Ecto neural progenitor cell (in vitro differentiated cells): Measurements from ENCODE around the gene ASPHD2.

Source experiments
- DNase-seq: peaks from one replicate; pipeline ENCODE4 v3.0.0-alpha.2; 2018; ENCODE audit warnings: low spot score

Gene ASPHD2

DNA sequence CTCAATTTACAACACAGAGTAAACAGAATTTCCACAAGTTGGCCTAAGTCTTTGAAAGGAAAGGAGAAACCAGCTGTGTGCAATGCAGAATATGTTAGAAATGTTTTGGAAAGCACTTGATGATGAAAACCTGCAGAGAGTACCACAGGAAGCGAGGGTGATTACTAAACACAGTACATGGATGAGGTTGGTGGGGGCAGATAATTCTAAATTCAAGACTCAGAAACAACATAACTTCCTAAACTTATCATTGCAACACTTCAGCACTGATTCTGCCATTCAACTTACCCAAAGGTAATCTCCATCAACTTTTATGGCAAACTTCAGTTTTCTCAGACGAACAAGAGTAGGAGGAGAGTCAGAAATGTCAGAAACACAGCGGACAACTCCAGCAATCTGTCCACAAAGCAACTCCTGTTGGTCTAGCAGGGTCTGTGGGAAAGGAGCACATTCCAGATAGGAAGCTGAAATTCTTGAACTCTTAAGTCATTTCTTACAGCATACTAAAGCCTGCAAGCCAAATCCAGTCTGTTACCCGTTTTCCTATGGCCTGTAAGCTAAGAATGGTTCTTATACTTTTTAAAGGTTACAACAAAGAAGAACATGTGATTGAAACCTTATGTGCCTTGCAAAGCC, 47.8 kb downstream of the ASPHD2 start:
- no peak for DNase-seq

GRCh38 chr22:26477341-26477731, 48.3 kb downstream of the ASPHD2 start:
- no peak for DNase-seq

- DNase-seq = no peak
Measured at GRCh38 chr22:26479043-26479791, 50.2 kb downstream of the ASPHD2 start.

GRCh38 chr22:26479792-26480610, 50.9 kb downstream of the ASPHD2 start:
- no peak for DNase-seq

DNA sequence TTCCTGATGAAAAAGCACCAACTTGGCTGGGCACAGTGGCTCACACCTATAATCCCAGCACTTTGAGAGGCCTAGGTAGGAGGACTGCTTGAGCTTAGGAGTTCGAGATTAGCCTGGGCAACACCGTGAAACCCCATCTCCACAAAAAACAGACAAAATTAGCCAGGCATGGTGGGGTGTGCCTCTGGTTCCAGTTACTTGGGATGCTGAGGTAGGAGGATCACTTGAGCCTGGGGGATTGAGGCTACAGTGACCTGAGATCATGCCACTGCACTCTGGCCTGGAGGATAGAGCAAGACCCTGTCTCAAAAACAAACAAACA, 51.5 kb downstream of the ASPHD2 start:
- no peak for DNase-seq

GRCh38 chr22:26481112-26481693, 52.1 kb downstream of the ASPHD2 start:
- DNase-seq = no peak

DNA sequence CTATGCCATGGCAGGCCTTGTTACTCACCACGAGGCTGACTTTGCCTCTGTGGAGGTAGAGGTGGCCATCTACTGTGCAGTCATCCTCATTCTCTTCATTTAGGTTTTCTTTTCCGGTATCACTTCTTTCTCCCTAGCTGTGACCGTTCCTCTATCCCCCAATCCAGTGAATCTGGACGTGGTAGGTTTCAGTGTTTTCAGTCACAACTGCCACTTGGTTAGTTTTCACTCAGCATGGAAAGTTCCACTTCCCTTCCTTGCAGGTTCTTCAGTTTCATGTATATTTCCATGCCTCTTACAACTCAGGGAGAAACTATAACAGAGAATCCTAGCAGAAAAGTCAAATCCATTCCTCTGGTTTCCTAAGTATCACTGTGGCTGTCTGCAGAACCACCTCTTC, 52.6 kb downstream of the ASPHD2 start:
- no peak for DNase-seq

GRCh38 chr22:26482161-26482560, 53.1 kb downstream of the ASPHD2 start:
- no peak for DNase-seq

DNA sequence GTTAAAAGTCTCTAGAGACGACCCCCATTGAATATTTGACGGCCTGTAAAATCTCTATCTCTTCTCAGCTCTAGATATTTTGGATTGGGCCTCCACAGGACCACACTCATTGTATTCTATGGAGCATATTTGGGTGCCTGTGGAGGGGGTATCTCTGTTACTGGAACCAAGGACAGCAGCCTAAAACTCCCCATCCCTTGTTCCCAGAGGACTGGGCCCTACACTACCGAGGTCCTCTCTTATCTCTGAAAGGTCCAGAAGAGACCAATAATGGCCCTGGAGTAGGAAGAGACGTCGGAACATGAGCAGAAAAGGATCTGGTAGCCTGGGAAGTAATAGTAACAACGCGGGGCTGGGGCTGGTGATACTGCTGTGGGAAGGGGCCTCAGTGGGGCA, 54.0 kb downstream of the ASPHD2 start:
- no peak for DNase-seq

DNA sequence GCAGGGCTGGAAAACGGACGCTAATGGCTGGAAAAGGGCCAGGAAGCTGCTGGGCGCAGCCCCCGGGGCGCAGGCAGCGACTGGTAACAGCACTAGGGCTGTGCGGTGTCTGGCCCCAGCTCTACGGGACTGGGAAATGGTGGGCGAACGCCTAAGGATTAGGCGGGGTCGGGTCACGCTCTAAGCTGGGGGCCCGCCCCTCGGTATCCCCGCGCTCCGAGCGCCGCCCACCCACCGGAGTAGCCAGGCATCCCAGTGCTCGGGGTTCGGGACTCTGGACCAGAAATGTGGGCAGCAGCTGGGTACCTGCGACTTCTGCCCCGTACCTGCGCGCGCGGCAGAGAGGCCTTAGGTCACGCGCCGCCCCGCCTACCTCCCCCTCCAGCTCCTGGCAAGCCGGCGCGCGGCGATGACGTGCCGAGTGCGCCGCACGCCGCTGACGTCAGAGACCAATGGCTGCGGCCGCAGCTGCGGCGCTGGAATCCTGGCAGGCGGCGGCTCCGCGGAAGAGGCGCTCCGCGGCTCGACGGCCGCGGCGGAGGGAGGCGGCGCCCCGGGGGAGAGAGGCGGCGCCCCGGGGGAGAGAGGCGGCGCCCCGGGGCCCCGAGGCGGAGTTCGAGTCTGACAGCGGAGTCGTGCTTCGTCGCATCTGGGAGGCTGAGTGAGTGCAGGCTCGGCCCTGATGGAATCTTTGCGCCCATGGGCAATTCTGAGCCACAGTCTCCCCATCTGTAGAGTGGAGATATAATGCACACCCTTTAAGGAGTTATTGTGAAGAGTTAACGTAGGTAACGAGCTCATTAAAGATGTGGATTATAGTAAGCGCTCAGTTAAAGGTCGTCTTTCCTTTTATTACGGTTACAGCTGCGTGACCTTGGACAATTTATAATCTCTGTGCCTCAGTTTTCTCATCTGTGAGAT, 54.6 kb downstream of the ASPHD2 start, which contains the start of the genes HPS4 and SRRD:
Gene HPS4, minus strand, starts transcription at position 345 of the 921 bp plus-strand sequence. CDS start 2,021 bp downstream, outside the sequence.
Gene SRRD, plus strand, starts transcription at position 439 of the 921 bp plus-strand sequence. Its CDS starts 14 bp downstream, at position 453.
- DNase-seq = peak; percentile 95

DNA sequence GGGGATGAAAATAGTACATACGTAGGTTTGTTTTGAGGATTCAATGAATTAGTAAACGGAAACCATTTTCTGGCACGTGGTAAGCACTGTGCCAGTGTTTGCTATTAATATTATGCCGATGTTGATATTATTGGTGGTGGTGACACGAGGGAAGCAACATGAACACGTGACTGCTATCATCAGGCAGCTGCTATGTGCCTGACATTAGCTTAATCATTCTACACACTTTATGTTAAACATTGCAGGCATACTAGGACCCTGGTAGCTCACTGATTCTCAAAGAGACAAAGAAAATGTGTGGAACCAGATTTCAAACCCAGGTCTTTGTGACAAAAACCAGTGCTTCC, 55.3 kb downstream of the ASPHD2 start:
- DNase-seq = no peak

GRCh38 chr22:26485013-26485412, 56.0 kb downstream of the ASPHD2 start:
- DNase-seq = no peak

GRCh38 chr22:26485806-26486390, 56.8 kb downstream of the ASPHD2 start:
- no peak for DNase-seq

DNA sequence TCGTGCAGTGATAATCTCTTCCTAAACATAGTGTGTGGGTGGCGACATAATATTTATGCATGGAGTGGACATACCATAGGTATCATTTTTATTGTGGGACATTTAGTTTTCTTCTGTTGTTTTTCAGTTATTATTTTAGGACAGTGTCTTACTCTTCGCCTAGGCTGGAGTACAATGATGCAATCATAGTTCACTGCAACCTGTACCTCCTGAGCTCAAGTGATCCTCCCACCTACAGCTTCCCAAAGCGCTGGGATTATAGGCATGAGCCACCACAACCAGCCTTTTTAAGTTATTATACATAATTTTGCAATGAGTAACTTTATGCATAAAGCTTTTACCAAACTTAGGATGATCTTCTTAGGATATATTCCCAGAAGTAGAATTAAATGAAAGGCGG, 57.3 kb downstream of the ASPHD2 start:
- DNase-seq = no peak

DNA sequence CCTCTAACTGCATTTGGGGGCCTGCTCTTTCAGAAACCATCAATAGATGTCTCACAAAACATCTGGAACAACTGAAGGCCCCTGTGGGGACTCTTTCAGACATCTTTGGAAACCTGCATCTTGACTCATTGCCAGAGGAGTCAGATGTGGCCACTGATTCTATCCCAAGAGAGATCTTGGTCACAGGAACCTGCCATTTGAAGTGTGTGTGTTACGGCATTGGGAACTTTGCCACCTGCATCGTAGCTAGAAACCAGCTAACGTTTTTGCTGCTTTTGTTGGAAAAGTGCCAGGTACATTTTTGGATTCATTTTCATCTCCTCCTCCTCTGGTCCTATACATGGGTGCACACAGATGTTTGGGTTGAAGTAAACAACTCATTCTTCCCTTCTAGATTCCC, 58.9 kb downstream of the ASPHD2 start:
- DNase-seq = no peak

- DNase-seq = no peak
Measured at GRCh38 chr22:26489447-26490036, 60.5 kb downstream of the ASPHD2 start.

DNA sequence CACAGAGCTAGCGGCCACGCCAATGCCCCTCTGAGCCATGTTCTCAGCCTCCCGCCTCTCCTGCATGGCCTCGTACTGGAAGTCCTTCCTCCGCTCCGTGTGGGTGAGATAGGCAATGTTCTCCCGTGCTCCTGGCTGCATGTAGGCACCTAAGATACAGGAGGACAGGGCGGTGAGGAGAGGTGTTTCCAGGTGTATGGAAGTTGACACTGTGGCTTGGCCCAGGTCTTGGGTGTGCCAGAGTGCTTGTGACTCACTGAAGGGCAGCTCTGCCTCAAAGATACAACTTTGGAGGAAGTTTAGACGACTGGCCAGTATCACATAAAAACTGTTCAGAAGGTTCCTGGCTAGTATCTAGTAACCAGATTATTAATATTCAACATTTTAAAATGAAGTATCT, 63.2 kb downstream of the ASPHD2 start:
- DNase-seq = no peak

GRCh38 chr22:26494506-26494905, 65.4 kb downstream of the ASPHD2 start:
- DNase-seq = no peak
